ENCODE measurements around the gene MAML1.
"Not testable (repeated sequence)": the region's sequence is repeated elsewhere in the genome, so short reads cannot be mapped to it uniquely, and the experiment has no call there.

MAML1 gene

GRCh38 chr5:179768326-179769085, 35.9 kb downstream of the MAML1 start:
- no peak for DNase-seq

GRCh38 chr5:179769271-179769670, 36.6 kb downstream of the MAML1 start:
- DNase-seq = no peak

- no peak for DNase-seq
Observed at GRCh38 chr5:179769796-179770195, 37.2 kb downstream of the MAML1 start.

GRCh38 chr5:179771311-179771895, 38.8 kb downstream of the MAML1 start:
- no peak for DNase-seq

GRCh38 chr5:179772351-179772750, 39.7 kb downstream of the MAML1 start:
- no peak for DNase-seq

- DNase-seq = no peak
Observed at GRCh38 chr5:179773686-179774040, 41.0 kb downstream of the MAML1 start.

- no peak for DNase-seq
Observed at GRCh38 chr5:179774442-179774841, 41.8 kb downstream of the MAML1 start.

- no peak for DNase-seq
Observed at GRCh38 chr5:179776411-179776938, 43.9 kb downstream of the MAML1 start.

GRCh38 chr5:179777456-179777855, 44.8 kb downstream of the MAML1 start:
- DNase-seq = no peak

- DNase-seq = no peak
Observed at GRCh38 chr5:179777909-179778308, 45.3 kb downstream of the MAML1 start.

- DNase-seq = no peak
Observed at GRCh38 chr5:179778591-179778990, 46.0 kb downstream of the MAML1 start.

- DNase-seq = no peak
Observed at GRCh38 chr5:179779826-179780225, 47.2 kb downstream of the MAML1 start.

- no peak for DNase-seq
Observed at GRCh38 chr5:179780362-179780761, 47.7 kb downstream of the MAML1 start.

GRCh38 chr5:179781846-179782245, 49.2 kb downstream of the MAML1 start:
- DNase-seq = no peak

- DNase-seq = no peak
Observed at GRCh38 chr5:179783128-179783527, 50.5 kb downstream of the MAML1 start.

GRCh38 chr5:179786861-179787260, 54.2 kb downstream of the MAML1 start:
- DNase-seq = no peak

- DNase-seq = no peak
Observed at GRCh38 chr5:179788193-179788854, 55.7 kb downstream of the MAML1 start.

GRCh38 chr5:179789278-179789677, 56.7 kb downstream of the MAML1 start:
- DNase-seq = not testable (repeated sequence)

- DNase-seq = no peak
Observed at GRCh38 chr5:179791881-179792611, 59.4 kb downstream of the MAML1 start.

- no peak for DNase-seq
Observed at GRCh38 chr5:179792612-179793467, 60.2 kb downstream of the MAML1 start.

GRCh38 chr5:179793468-179794139, 61.0 kb downstream of the MAML1 start, which contains the start of gene LTC4S:
Gene LTC4S (plus strand): TSS chr5:179793986. CDS start chr5:179794081, 95 bp downstream.
- DNase-seq = peak; percentile 63

Measured in fibroblast of skin of abdomen (primary cell).